Stimulated activated CD4-positive, alpha-beta T cell treated with anti-CD3 and anti-CD28 coated beads, Interleukin-12 subunit alpha, Interleukin-12 subunit beta, amount 100 ng/mL, for 4 hours (primary cell): ENCODE results near the gene KAT8.

ENCODE experiments used
- DNase-seq: peaks from one replicate; pipeline ENCODE4 v3.0.0-alpha.2; 2020

The KAT8 gene

DNA sequence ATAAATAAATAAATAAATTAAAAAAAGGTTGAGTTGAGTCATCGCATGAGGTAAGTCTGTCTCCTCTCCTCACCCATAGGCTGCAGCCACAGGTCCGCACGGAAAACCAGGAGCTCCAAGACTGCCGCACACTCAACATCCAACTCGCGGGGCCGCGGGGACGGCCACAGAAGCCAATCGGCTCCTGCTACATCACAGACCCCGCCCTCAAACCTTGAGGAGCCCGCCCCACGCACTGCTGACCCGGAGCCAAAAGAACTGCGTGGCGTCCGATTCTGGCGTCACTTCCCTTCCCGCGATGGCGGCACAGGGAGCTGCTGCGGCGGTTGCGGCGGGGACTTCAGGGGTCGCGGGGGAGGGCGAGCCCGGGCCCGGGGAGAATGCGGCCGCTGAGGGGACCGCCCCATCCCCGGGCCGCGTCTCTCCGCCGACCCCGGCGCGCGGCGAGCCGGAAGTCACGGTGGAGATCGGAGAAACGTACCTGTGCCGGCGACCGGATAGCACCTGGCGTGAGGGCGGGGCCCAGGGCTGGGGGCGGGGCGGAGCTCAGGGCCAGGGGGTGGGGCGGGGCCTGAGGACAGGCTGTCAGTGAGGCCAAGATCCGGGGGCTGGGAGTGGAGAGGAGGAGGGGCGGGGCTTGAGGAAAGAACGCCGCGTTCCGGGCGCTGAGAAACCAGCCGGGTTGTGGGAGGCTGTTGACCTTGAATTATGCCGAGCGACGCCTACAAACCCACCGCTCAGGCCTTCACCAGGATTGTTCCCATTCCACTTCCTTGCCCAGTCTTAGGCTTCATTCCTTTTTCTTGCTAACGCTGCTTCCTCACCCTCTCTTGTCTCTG, at the start of gene KAT8:
TSS of gene KAT8 (plus strand) at position 281 of the 839 bp plus-strand sequence. CDS start at position 299, 18 bp downstream.
- peak; percentile 96 for DNase-seq

- no peak for DNase-seq
These were observed 45.6 kb upstream of the KAT8 start for GRCh38 chr16:31071861-31072260.

DNA sequence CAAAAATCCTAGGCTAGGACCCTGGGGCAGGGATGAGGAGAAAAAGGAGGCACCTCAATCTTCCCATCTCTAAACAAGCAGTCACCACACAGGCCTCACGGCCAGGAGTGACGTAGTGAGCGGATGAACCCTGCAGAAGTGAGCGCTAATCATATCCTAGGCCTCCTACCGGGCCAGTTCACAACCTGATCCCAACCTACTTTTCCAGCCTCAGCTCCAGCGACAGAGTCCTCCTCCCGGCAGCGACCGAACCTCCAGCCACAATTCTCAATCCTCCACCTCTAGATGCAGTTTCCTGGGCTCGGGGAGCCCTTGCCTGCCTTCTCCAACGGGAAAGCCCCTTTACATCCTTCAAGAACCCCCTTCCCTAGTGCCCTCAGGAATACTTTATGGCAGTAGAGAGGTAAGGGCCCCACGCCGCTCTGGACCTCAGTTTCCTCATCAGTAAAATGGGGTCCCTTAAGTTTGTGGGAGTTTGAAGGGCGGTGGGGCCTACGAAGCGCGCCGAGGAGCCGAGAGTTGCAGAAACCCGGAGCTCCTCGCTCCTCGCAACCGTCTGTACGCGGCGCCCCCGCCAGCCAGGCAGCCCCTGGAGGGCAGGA, 44.8 kb upstream of the KAT8 start:
- no peak for DNase-seq

GRCh38 chr16:31073142-31073969, 44.1 kb upstream of the KAT8 start:
- DNase-seq, result peak; percentile 87

DNA sequence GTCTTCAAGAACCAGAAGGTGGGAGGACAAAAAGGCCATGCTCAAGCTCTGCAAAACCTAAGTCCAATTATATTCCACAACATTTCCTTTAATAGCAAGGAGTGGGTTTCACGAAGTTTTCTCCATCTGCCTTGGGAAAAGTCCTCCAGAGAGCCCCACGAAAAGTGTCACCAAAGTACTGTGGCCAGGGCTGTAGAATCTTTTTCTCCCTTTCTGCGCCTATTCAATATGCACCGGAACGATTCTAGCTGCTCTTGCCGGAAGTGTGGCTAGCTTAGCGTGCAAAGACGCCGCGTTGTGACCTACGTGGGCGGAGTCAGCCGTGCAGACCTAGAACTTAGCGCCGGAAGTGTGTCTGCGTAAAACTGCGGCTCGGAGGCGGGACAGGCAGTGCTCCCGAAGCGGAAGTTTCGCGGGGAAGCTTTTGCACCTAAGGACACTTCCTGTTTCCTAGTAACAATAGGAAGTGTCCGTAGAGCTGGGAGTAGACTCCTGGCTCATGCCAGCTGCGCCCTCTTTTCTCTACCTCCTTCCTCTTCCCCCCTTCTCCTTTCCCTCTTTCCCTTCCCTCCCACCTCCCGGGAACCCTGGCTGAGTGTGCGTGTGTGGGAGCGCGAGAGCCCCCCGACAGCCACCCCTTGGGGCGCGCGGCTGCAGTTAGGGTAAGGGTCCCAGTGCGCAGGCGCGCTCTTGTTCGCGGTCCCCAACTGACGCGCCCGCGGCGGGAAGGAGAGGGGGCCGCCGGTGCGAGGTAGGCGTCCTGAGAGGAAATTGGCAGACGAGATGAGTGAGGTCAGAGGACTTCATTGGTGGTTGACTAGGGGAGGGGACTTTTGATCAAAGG, 43.3 kb upstream of the KAT8 start, which contains the start of the genes ZNF646 and ZNF668:
TSS of gene ZNF646 (plus strand) at position 453 of the 844 bp plus-strand sequence. CDS start 1,903 bp downstream, outside the sequence.
TSS of gene ZNF668 (minus strand) at position 271 of the 844 bp plus-strand sequence. CDS start 9,781 bp downstream, outside the sequence.
- peak; percentile 95 for DNase-seq

- no peak for DNase-seq
These were observed 42.7 kb upstream of the KAT8 start for GRCh38 chr16:31074814-31075183.

GRCh38 chr16:31076319-31076718, 41.1 kb upstream of the KAT8 start:
- no peak for DNase-seq

- DNase-seq, result no peak
These were observed 40.4 kb upstream of the KAT8 start for GRCh38 chr16:31077024-31077423.

GRCh38 chr16:31077592-31078396, 39.7 kb upstream of the KAT8 start:
- no peak for DNase-seq

DNA sequence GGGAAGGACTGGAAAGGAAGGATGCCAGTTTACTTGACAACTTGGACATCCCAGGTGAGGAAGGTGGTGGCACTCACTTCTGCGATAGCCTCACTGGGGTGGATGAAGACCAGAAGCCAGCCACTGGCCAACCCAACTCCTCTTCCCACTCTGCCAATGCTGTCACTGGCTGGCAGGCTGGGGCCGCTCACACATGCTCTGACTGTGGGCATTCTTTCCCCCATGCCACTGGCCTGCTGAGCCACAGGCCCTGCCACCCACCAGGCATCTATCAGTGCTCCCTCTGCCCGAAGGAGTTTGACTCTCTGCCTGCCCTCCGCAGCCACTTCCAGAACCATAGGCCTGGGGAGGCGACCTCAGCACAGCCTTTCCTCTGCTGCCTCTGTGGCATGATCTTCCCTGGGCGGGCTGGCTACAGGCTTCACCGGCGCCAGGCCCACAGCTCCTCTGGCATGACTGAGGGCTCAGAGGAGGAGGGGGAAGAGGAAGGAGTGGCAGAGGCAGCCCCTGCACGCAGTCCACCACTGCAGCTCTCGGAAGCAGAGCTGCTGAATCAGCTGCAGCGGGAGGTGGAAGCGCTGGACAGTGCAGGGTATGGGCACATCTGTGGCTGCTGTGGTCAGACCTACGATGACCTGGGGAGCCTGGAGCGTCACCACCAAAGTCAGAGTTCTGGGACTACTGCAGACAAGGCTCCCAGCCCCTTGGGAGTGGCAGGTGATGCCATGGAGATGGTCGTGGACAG, 38.7 kb upstream of the KAT8 start:
- no peak for DNase-seq

DNA sequence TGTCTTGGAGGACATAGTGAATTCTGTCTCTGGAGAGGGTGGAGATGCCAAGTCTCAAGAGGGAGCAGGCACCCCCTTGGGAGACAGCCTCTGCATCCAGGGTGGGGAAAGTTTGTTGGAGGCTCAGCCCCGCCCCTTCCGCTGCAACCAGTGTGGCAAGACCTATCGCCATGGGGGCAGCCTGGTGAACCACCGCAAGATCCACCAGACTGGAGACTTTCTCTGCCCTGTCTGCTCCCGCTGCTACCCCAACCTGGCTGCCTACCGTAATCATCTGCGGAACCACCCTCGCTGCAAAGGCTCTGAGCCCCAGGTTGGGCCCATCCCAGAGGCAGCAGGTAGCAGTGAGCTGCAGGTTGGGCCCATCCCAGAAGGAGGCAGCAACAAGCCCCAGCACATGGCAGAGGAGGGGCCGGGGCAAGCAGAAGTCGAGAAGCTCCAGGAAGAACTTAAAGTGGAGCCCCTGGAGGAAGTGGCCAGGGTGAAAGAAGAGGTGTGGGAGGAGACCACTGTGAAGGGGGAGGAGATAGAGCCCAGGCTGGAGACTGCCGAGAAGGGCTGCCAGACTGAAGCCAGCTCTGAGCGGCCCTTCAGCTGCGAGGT, 38.0 kb upstream of the KAT8 start:
- DNase-seq, result no peak

GRCh38 chr16:31080035-31080629, 37.3 kb upstream of the KAT8 start:
- DNase-seq, result no peak

GRCh38 chr16:31080756-31081419, 36.6 kb upstream of the KAT8 start:
- no peak for DNase-seq

GRCh38 chr16:31081428-31082351, 35.8 kb upstream of the KAT8 start:
- no peak for DNase-seq

GRCh38 chr16:31082368-31083045, 35.0 kb upstream of the KAT8 start:
- no peak for DNase-seq

- no peak for DNase-seq
These were observed 34.4 kb upstream of the KAT8 start for GRCh38 chr16:31083081-31083480.

DNA sequence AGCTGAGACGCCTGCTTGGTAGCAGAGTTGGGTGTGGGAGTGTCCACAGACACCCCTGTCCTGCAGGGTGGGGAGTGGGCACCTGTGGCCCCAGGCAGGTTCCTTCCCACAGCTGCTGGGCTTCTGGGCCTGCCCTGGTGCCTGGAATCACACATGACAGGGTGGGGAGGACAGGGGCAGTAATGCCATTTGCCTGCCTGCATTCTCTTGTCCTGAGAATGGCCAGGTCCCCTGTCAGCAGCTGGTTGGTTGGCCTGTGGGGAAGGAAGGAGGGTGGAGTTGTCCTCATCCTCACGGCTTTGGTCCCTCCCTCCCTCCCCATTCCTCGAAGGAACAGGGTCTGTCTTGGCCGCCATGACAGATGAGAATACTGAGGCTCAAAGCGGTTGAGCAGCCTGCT, 33.9 kb upstream of the KAT8 start:
- DNase-seq, result no peak

- no peak for DNase-seq
These were observed 33.5 kb upstream of the KAT8 start for GRCh38 chr16:31083981-31084380.
